HS-27A (cell line): ENCODE results near the gene SELPLG.
A peak's percentile ranks its signal among the peaks of the same experiment; 100 is the strongest.
"Not testable (repeated sequence)": the region's sequence is repeated elsewhere in the genome, so short reads cannot be mapped to it uniquely, and the experiment has no call there.

Experiments
- DNase-seq: peaks from one replicate; pipeline ENCODE4 v3.0.0-alpha.2; 2012; ENCODE audit warnings: low read depth, missing footprints

SELPLG gene

DNA sequence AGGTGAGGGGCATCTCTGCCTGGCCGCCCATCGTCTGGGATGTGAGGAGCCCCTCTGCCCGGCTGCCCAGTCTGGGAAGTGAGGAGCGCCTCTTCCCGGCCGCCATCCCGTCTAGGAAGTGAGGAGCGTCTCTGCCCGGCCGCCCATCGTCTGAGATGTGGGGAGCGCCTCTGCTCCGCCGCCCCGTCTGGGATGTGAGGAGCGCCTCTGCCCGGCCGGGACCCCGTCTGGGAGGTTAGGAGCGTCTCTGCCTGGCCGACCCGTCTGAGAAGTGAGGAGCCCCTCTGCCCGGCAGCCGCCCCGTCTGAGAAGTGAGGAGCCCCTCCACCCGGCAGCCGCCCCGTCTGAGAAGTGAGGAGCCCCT, 22.1 kb upstream of the SELPLG start:
- DNase-seq, result not testable (repeated sequence)

DNA sequence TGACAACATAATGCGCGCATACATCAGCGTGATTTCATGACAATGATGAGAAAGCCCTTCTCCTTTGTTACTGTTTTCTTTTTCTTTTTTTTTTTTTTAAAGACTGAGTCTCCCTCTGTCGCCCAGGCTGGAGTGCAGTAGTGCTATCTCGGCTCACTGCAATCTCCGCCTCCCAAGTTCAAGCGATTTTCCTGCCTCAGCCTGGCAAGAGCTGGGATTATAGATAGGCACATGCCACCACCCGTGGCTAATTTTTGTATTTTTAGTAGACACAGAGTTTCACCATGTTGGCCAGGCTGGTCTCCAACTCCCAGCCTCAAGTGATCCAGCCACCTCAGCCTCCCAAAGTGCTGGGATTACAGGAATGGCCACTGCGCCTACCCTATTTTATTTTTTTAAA, 20.9 kb upstream of the SELPLG start:
- DNase-seq, result not testable (repeated sequence)

DNA sequence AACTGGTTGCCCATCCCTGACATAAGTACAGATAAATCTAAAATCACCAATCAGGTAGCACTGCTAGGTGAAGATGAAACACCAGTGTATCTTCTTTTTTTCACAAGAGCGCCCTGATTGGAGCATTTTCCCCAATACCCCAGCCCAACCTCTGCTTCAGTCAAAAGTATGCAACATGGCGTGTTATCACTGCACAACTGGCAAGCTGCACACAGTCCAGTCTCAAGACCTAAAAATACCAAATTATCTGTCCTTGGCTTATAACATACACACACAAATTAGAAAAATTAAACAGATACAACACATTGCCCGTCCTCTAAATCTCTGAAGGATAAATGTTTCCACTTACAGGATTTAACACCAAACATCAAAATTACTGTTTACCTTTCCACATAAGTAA, 20.2 kb upstream of the SELPLG start:
- DNase-seq, result no peak

DNA sequence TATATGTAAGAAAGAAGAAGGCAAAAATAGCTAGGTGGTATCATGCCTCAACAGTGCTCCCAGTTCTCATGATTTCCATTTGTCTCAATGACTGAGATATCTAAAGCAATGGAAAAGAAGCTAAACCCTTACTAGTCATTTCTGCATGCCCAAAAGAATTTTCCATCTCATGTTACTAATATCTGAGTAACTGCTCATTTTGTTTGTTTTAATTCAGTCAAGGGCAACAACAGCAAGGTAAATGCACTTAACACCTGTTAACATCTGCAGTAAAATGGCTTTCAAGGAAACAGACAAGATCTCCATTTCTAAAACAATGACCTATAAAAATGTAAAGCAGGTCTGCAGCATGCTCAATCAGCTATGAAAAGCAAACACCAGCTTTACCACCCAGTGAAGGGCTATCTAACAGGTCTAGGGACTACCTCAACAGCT, 19.4 kb upstream of the SELPLG start:
- DNase-seq, result no peak

DNA sequence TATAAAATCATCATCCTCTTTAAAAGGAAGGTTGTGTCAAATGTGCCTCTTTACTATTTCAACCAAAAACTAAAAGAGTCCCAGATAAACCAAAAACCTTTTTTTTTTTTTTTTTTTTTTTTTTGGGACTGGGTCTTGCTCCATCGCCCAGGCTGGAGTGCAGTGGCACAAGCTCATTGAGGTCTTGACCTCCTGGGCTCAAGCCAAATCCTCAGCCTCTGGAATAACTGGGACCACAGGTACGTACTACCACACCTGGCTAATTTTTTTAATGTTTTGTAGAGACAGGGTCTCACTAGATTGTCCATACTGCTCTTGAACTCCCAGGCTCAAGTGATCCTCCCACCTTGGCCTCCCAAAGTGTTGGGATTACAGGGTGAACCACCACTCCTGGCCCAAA, 16.4 kb upstream of the SELPLG start:
- DNase-seq, result no peak

DNA sequence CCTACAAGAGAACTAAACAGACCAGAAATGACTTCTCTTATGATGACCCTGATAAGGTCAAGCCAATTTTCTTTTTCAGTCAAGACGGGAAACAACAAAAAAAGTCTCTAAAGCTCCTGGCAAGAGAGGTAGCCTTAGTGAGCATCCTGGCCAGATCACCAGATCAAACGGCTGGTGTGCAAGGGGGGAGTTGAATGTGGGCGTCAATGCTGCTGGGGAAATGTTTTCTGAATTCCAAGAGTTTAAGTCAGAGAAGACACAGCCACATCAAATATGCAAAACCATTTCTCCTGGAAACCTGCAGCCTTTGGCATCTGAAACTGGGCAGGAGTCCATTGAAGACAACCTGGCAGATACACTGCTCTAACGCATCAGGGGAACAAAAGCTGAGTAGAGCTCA, 16.0 kb upstream of the SELPLG start:
- DNase-seq, result peak; percentile 64

DNA sequence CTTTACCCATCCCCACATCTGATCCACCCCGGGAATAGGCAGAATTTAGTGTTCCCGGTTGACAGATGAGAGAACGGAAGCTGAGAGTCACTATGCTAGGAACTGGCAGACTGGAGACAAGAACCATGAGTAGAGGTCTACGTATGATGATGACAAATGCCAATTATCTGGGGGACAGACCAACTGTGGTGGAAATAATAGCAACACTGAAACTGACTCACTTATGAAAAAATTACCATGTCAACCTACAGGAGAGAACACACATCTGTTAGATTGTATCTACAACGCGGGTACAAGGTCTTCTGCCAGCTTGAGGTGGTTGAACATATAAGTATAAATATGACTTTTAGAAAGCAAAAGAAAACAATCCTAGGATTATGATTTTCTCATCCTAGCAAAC, 15.4 kb upstream of the SELPLG start:
- no peak for DNase-seq

DNA sequence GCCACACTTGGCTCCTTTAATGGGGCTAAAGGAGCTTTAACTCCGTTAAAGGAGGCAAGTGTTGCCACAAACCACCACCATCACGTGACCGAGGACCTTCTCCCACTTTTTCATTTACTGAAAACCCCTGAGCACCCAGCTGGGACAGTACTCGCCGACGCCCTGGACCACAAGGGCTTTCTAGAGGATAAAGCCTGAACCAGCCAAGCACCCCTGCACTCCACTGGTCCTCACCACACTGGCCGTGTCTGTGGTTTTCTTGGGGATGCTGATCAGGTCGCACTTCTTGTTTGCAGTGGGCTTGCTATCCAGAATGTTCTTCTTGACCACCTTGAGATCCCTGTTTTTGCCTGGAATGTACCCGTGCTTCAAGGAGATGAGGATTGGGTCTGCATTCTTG, 14.7 kb upstream of the SELPLG start:
- no peak for DNase-seq

DNA sequence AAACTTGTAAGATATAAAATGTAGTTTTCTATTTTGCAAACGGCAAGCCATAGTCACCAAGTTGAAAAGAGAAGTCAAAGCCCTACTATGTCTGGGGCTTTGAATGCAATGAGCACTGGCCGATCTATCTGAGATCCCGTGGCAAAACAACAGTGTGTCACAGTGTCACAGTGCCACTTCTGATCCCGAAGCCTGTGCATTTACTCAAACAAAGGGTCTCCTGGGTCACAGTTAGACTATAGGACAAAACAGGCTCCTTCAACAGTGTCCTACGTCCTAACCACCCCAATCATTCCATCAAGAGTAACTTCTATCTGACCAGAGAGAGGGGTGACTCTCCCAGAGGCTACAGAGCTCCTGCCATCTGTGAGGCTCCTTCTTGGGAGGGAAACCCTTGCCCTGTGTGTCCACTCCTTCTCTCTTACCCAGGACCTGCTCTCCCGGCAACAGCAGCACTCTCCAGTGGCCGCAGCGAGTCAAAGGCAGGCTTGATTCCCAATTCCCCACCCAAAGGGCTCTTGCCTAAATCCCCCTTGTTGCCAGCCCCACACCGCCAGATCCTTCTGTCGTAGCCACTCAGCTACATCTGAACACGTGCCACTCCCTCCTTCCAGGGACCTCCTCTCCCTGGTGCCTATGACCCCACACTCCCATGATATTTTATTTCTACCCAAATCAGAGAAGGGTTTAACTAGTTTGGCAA, 14.0 kb upstream of the SELPLG start:
- DNase-seq, result no peak

DNA sequence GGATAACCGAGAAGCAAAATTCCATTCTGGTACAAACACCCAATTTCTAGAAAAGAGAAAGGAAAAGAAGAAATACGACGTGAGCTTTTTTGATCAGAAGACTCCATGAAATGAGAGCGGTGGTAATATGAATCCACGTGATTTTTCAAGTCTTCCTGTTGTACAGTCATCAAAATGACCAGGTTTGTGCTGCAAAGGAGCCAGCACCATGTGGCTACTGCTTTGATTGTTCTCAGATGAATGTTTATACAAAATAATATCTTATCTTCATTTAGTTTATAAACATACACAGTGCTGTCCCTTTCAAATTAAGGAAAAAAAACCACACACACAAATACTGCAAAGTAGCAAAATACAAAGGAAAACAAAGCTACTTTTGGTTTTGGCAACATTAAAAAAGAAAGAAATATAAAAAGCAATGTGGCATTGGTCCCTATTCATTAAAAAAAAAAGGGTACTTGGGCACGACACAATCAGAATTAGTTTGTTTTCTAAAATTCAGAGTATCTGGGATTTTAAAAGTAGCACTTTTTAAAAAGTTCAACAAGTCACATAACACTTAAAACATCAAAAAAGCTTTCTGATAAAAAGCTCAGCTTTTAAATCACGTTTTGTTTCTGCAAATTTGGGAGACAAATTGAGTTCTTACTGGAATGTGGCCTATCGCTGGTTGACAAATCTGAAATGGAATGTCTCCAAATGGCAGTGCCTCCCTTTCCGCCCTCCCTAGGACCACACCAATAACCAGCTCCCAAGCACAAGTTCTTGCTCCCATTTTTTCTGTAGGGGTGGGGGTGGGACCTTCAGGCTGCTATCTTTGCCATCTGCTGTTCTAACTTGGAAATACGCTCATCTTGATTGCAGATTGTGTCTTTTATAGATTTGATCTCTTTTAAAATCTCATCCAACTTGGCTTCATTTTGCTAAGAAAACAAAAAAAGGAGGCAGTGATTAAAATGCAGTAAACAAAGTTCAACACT, 13.2 kb upstream of the SELPLG start:
- no peak for DNase-seq

DNA sequence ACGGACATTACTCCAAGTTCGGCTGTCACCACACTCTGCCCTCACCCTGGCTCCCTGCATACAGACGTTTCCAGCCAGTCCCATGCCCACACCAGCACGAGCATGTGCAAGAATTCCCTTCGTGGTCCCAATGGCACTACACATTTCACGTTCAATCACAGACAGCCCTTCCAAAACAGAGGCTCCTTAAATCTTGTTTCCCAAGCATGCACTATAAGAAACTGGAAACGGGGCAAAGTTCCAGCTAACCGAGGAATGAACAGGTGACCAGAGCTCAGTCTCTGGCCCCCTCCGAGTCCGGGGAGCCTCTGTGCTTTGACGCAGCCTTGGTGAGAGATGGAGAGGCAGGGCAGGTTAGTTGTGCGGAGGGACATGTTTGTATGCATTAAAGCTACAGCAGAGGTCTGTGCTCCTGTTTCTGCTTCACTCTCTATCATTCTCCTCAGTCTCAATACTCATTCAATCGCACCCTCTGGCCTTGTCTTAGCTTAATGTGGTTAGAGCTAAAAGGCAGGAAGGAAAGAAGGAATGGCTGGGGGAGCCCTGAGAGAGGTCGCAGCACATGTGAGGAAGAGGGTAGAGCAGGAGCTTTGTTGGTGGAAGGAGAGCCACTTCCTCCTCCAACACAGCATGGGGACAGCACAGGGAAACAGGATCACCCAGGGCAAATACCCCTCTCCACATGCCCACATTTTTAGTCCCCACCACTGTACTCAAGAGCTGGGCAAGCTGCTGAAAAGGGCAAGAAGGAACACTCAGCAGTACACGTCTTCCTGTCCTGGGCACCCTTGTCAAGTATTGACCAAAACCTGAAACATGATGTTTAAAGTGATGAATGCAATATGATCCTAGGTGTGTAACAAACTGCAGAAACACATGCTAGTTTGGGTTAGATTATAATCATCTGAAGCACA, 12.2 kb upstream of the SELPLG start:
- no peak for DNase-seq

DNA sequence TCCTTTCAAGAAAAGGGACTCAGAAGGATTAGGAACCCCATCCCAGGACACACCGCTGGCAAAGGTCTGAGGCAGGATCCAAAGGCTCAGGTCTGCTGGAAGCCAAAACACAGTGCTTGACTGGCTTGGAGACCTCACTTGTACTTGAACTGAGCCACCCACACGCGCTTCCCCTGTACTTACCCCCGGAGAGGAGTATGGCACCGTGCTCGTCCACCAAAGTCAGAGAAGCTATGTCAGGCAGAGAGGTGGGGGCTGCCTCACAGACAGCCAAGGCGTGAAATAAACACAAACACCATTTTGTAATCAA, 11.1 kb upstream of the SELPLG start:
- no peak for DNase-seq

DNA sequence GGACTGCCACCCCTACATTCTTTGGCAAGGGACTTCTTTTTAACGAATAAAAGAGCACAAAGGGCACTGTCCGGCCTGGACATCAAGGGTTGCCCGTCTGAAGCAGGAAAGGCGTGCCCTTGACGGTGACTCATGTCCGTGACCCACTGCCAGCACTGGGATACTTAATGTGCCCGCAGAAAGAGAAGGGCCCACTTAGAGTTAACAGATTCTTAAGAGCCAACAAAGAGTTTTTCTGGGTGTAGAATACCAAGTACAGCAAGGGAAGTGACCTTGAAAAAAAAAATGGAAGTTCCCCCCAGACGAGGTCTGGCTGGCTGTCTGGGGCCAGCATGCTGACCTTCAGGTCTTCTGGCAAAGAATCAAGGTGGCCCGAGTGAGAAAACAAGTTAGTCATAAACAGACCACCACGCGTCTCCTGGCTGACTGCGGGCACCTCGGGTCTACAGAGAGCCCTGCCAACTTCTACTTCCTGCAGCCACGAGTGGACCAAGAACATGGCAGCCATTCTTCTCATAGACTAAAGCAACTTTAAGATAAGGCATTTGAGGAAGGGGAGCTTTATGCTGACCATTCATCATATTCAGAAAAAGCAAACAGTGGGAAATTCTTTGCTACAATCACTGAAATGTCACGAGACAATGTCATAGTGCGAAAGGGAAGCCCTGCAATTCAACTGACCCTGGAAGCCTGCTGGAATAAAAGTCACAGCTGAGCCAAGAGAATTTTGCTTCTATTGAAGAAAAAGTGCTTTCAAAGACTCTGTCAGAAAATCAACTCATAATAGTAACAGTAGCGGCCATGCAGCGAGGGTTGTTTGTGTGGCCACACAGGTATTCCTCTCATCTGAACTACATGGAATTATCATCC, 10.5 kb upstream of the SELPLG start:
- DNase-seq, result peak; percentile 64

DNA sequence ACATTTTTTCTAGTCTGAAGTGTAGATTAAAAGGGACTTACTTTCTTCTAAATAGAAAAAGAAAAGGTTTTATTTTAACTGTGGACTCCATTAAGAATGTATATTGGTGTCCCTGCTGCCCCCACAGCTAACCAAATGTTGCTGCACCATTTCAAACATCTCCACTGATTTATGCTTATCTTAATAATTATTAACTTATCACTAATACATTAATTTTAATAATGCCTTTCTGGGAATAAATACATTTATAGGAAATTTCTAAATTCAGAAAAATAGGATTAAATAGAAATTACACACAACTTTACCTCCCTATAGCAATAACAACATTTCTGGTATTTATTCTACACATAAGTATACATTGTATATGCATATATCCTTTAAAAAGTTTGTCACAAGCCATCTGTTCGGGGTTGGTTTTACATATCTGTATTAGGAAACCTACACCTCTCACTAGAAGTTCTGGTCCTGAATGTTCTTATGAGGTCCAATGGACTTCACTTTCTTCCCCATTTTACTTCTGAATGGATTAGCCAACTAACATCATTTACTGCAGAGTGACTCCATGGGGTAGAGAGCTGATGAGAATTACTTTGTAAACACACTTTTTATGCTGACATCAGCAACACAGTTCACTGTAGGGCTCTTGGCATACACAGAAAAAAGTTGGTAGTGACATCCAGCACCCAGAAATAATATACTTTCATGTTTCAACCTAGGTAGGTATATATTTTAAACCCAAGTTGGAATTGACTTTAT, 9.4 kb upstream of the SELPLG start:
- DNase-seq, result no peak

DNA sequence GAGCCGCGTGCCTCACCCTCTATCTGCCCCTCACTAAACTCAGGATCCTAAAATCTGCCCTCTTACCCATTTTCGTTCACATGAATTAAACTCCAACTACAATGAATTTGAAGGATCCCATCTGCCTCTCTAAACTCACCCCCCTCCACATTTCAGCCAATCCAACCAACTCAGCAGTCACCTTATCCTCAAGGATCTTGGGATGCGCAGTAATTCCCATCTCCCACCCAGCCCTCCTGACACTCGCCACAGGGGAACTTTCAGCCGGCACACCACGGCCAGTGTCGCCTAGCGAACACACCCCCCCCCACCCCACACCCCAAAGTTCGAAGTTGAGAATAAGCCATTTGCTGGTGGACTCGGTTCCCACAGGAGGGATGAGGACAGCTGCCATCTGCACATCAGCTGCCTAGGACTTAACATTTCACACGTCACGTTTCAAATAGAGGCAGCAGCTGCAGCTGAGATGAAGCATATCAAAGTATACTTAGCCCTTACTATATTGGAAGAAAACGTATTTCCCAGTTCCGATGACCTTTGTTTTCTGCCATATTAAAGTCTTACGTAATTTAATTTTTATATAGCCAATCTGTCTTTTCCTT, 8.7 kb upstream of the SELPLG start:
- DNase-seq, result no peak

DNA sequence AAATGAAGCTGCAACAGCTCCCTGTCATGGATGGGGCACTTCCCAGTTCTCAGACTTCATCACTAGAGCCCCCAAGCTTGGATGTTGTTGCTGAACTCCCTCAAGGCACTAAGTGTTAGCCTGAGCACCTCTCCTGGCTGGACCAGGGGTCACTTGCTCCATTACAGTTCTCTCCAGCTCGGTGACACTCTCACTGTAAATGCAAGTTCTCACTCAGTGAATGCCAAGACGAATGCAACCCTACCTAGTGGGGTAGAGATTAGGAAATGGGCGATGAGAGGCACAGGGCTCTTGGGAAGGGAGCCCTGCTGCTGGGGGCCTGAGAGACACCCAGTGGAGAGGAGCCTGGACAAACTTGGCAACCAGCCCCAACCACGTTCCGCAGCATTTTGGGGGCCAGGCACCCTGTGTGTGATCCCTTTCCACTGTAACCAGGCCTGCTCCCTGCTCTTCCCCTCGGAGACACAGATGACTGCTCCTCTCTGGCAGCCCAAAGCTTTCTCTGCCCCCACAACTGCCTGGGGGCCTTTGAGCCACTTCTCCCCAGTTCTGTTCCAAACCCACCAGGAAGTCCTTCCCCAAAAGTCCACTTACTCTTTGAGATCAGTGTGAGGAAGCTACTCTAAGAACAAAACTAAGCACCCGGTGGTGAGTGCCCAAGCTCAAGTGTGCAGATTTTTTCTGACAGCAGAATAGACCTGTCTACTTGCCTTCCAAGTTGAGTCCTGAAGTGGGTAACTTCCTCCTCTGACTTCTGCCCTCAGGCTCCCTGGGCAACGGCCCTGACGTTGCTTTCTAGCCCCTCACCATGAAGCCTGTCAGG, 8.0 kb upstream of the SELPLG start:
- no peak for DNase-seq

DNA sequence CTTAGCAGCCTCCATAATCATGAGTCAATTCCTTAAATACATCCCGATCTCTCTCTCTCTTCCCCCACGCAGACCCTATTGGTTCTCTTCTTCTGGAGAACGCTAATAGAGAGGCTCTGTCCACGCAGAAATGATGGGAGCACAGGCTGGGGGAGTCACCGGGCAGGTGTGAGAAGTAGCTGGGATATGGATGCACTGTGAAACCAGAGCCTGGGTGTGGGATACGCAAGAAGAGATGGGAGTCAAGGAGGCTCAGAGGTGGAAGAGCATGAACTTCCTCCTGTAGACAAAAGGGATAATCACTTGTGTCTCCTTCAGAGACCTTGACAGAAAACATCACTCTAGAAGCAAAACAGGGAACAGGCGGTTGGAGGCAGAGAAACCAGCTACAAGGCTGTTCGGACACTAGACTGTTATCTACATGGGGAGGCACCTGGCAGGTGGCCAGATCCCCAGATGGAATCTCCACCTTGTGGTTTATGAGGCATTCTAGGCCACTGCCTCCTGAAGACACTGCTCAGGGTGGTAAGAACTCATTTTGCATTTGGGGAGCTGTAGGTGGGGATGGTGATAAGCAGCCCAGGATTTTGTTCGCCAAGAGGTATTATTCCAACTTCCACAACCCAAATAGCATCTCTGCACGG, 7.2 kb upstream of the SELPLG start:
- DNase-seq, result no peak

DNA sequence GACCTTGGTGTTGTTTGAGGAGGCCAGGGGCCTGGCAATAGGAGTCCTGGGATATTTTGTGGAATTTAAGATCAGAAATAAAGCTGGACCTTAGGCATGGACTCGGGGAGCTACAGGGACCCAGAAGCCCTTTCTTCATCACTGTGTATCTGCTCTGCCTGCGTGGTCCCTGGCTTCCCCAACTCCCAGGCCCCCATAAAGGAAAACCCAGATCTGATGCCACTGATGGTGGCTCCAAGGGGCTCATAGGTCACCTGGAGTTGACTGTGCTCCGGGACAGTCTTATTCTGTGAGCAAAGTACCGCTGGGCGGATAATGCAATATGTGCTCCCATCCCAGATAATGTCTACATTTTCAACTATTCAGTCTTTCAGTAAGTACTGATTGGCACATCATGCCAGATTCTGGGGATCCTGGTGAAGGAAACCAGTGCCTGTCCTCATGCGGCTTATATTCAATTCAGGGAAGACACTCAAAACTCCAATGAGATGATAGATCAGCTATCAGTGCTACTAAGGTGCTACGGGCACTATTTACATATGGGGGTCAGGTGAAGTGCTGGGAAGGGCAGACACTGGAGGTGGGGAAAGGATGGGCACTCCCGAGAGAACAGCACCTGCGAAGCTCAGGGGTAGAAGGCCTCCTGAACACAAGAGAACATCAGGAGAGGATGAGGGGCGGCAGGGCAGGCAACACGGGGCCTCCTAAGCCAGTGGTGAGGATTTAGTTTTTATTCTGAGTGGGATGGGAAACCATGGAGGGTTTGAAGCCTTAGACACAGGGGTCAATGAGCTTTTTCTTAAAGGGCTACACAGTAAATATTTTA, 5.5 kb upstream of the SELPLG start:
- no peak for DNase-seq
